Activated naive CD8-positive, alpha-beta T cell (primary cell): ENCODE measurements around the gene ACTA2.
A peak's percentile ranks its signal among the peaks of the same experiment; 100 is the strongest.

Experiments used
- H3K27ac Mint-ChIP-seq: one replicate; pipeline ENCODE4 v1.8.0; 2021; ENCODE audit warnings: mixed read lengths
- H3K27me3 Mint-ChIP-seq: one replicate; pipeline ENCODE4 v1.8.0; 2021; ENCODE audit warnings: mixed read lengths
- H3K36me3 Mint-ChIP-seq: one replicate; pipeline ENCODE4 v1.8.0; 2021; ENCODE audit warnings: mixed read lengths
- H3K4me1 Mint-ChIP-seq: one replicate; pipeline ENCODE4 v1.8.0; 2021; ENCODE audit warnings: low read depth, mixed read lengths
- H3K4me3 Mint-ChIP-seq: one replicate; pipeline ENCODE4 v1.8.0; 2021; ENCODE audit warnings: mild to moderate bottlenecking, mixed read lengths
- H3K9me3 Mint-ChIP-seq: one replicate; pipeline ENCODE4 v1.8.0; 2021; ENCODE audit warnings: low read depth, mixed read lengths

ACTA2 gene

GRCh38 chr10:88971221-88972061 lies 18.9 kb upstream of the ACTA2 start:
- no peaks in the 10 kb centered on the region for H3K27me3 Mint-ChIP-seq
- H3K27ac Mint-ChIP-seq: no peak overlapping the region

GRCh38 chr10:88968391-88968790 lies 15.8 kb upstream of the ACTA2 start:
- Mint-ChIP-seq H3K36me3 (peaks cover 1% of the 10 kb centered on the region), H3K4me3 (no peak overlapping the region), H3K27me3 (no peaks in the 10 kb centered on the region), H3K9me3 (no peaks in the 10 kb centered on the region), H3K4me1 (peaks cover 3% of the 10 kb centered on the region), H3K27ac (no peak overlapping the region)

More at GRCh38 chr10:88971221-88972061, 18.9 kb upstream of the ACTA2 start:
- H3K36me3 Mint-ChIP-seq: peaks cover 2% of the 10 kb centered on the region
- peaks cover 17% of the 10 kb centered on the region for H3K4me1 Mint-ChIP-seq
- no peak overlapping the region for H3K4me3 Mint-ChIP-seq
- no peaks in the 10 kb centered on the region for H3K9me3 Mint-ChIP-seq

- Mint-ChIP-seq H3K9me3 (no peaks in the 10 kb centered on the region), H3K36me3 (no peaks in the 10 kb centered on the region), H3K4me3 (no peak overlapping the region), H3K27ac (no peak overlapping the region), H3K27me3 (no peaks in the 10 kb centered on the region), H3K4me1 (peaks cover 14% of the 10 kb centered on the region)
Observed at GRCh38 chr10:88966797-88967196, 14.2 kb upstream of the ACTA2 start.

- H3K27me3 Mint-ChIP-seq: no peaks in the 10 kb centered on the region
- peaks cover under 1% of the 10 kb centered on the region for H3K36me3 Mint-ChIP-seq
- H3K4me1 Mint-ChIP-seq: peaks cover 24% of the 10 kb centered on the region
- no peak overlapping the region for H3K4me3 Mint-ChIP-seq
- no peaks in the 10 kb centered on the region for H3K9me3 Mint-ChIP-seq
- no peak overlapping the region for H3K27ac Mint-ChIP-seq
Observed at GRCh38 chr10:88964869-88965415, 12.4 kb upstream of the ACTA2 start.

GRCh38 chr10:88964360-88964759 lies 11.8 kb upstream of the ACTA2 start:
- Mint-ChIP-seq H3K36me3 (peaks cover 3% of the 10 kb centered on the region), H3K27me3 (no peaks in the 10 kb centered on the region), H3K27ac (no peak overlapping the region), H3K4me3 (no peak overlapping the region), H3K9me3 (no peaks in the 10 kb centered on the region), H3K4me1 (peaks cover 24% of the 10 kb centered on the region)

GRCh38 chr10:88963318-88963717 lies 10.7 kb upstream of the ACTA2 start:
- H3K36me3 Mint-ChIP-seq: peaks cover 3% of the 10 kb centered on the region
- H3K4me3 Mint-ChIP-seq: no peak overlapping the region
- no peaks in the 10 kb centered on the region for H3K9me3 Mint-ChIP-seq
- H3K27me3 Mint-ChIP-seq: no peaks in the 10 kb centered on the region
- peaks cover 24% of the 10 kb centered on the region for H3K4me1 Mint-ChIP-seq
- H3K27ac Mint-ChIP-seq: no peak overlapping the region

- peak overlapping the region; percentile 56 for H3K4me3 Mint-ChIP-seq
Observed at GRCh38 chr10:88962336-88962735, 9.8 kb upstream of the ACTA2 start.

GRCh38 chr10:88961266-88961665 lies 8.7 kb upstream of the ACTA2 start:
- H3K27ac Mint-ChIP-seq: no peak overlapping the region
- H3K9me3 Mint-ChIP-seq: no peaks in the 10 kb centered on the region
- H3K4me3 Mint-ChIP-seq: no peak overlapping the region
- peaks cover 3% of the 10 kb centered on the region for H3K36me3 Mint-ChIP-seq
- H3K4me1 Mint-ChIP-seq: peaks cover 24% of the 10 kb centered on the region
- no peaks in the 10 kb centered on the region for H3K27me3 Mint-ChIP-seq

More at GRCh38 chr10:88962336-88962735, 9.8 kb upstream of the ACTA2 start:
- H3K27ac Mint-ChIP-seq: no peak overlapping the region
- H3K4me1 Mint-ChIP-seq: peaks cover 24% of the 10 kb centered on the region
- H3K36me3 Mint-ChIP-seq: peaks cover 3% of the 10 kb centered on the region
- no peaks in the 10 kb centered on the region for H3K27me3 Mint-ChIP-seq
- H3K9me3 Mint-ChIP-seq: no peaks in the 10 kb centered on the region

- Mint-ChIP-seq H3K27ac (no peak overlapping the region), H3K4me3 (no peak overlapping the region), H3K9me3 (no peaks in the 10 kb centered on the region), H3K27me3 (no peaks in the 10 kb centered on the region), H3K36me3 (peaks cover 3% of the 10 kb centered on the region), H3K4me1 (peaks cover 24% of the 10 kb centered on the region)
Observed at GRCh38 chr10:88960802-88961201, 8.2 kb upstream of the ACTA2 start.

GRCh38 chr10:88958721-88959120 lies 6.1 kb upstream of the ACTA2 start:
- Mint-ChIP-seq H3K4me3 (no peak overlapping the region), H3K27me3 (no peaks in the 10 kb centered on the region), H3K27ac (no peak overlapping the region), H3K36me3 (peaks cover 10% of the 10 kb centered on the region), H3K9me3 (no peaks in the 10 kb centered on the region), H3K4me1 (peaks cover 24% of the 10 kb centered on the region)

- Mint-ChIP-seq H3K27ac (no peak overlapping the region), H3K27me3 (no peaks in the 10 kb centered on the region), H3K4me1 (peaks cover 16% of the 10 kb centered on the region), H3K36me3 (peaks cover 11% of the 10 kb centered on the region), H3K9me3 (no peaks in the 10 kb centered on the region), H3K4me3 (no peak overlapping the region)
Observed at GRCh38 chr10:88957381-88957780, 4.8 kb upstream of the ACTA2 start.

GRCh38 chr10:88954458-88955083 lies 2.0 kb upstream of the ACTA2 start:
- Mint-ChIP-seq H3K4me3 (no peak overlapping the region), H3K27ac (no peak overlapping the region), H3K27me3 (no peaks in the 10 kb centered on the region), H3K4me1 (no peaks in the 10 kb centered on the region), H3K36me3 (peaks cover 9% of the 10 kb centered on the region), H3K9me3 (no peaks in the 10 kb centered on the region)

- H3K36me3 Mint-ChIP-seq: peaks cover 11% of the 10 kb centered on the region
- H3K4me1 Mint-ChIP-seq: no peaks in the 10 kb centered on the region
- no peak overlapping the region for H3K27ac Mint-ChIP-seq
- no peak overlapping the region for H3K4me3 Mint-ChIP-seq
- no peaks in the 10 kb centered on the region for H3K9me3 Mint-ChIP-seq
- no peaks in the 10 kb centered on the region for H3K27me3 Mint-ChIP-seq
Observed at GRCh38 chr10:88953662-88954061, 1.1 kb upstream of the ACTA2 start.

- Mint-ChIP-seq H3K9me3 (no peaks in the 10 kb centered on the region), H3K4me1 (peaks cover 5% of the 10 kb centered on the region), H3K36me3 (peaks cover 18% of the 10 kb centered on the region), H3K27me3 (no peaks in the 10 kb centered on the region), H3K27ac (no peak overlapping the region), H3K4me3 (no peak overlapping the region)
Observed at GRCh38 chr10:88949912-88950837, 2.4 kb downstream of the ACTA2 start.
